Measurements from ENCODE around the gene PCDH9.

Gene PCDH9

DNA sequence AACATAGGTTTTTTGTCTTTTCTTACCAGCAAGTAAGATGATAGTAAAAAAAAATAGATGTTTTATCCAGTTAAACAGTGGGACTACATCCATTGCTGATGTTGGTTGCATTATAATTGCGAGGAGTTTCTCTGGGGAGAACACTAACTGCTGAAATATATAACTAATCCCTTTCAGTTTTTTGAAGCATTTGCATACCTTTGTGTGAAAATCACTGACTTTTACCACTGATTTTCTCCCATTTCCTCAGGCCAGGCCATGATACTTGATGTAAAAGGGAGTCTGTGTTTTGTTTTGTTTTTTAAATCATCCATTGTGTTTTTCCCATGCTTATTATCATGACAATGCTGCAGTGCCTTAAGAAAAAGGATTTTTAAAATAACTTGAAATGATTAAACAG lies 699.5 kb downstream of the PCDH9 start:
- no peaks in the 10 kb centered on the region for H3K27me3 ChIP-seq (ENCODE audit: insufficient read depth, insufficient read length)
- H3K4me3 ChIP-seq (ENCODE audit: insufficient read length, low read depth), result no peak overlapping the region
- H3K4me1 ChIP-seq (ENCODE audit: insufficient read depth, insufficient read length), result no peaks in the 10 kb centered on the region
- DNase-seq (ENCODE audit: low read depth, low spot score), result no peak
- H3K9me3 ChIP-seq (ENCODE audit: insufficient read depth, low read length), result no peaks in the 10 kb centered on the region
- H3K36me3 ChIP-seq (ENCODE audit: insufficient read depth, insufficient read length, low read length), result no peaks in the 10 kb centered on the region
- no peak overlapping the region for H3K9ac ChIP-seq (ENCODE audit: insufficient read length, low read depth)
- TF ChIP-seq YY1 (IDR thresholded peaks at IDR 0.05; ENCODE audit: insufficient read depth, insufficient read length), result no peak
- no peak for TF ChIP-seq SUZ12 (IDR thresholded peaks at IDR 0.05; ENCODE audit: extremely low read depth, insufficient read depth, insufficient read length)

GRCh38 chr13:66530158-66530557 lies 700.0 kb downstream of the PCDH9 start:
- DNase-seq (ENCODE audit: low read depth, low spot score), result no peak
- no peaks in the 10 kb centered on the region for H3K36me3 ChIP-seq (ENCODE audit: insufficient read depth, insufficient read length, low read length)
- H3K9ac ChIP-seq (ENCODE audit: insufficient read length, low read depth), result no peak overlapping the region
- H3K4me1 ChIP-seq (ENCODE audit: insufficient read depth, insufficient read length), result no peaks in the 10 kb centered on the region
- no peak overlapping the region for H3K4me3 ChIP-seq (ENCODE audit: insufficient read length, low read depth)
- no peaks in the 10 kb centered on the region for H3K9me3 ChIP-seq (ENCODE audit: insufficient read depth, low read length)
- TF ChIP-seq ZNF274 (IDR thresholded peaks at IDR 0.05; ENCODE audit: low read depth, low read length) (no peak), YY1 (IDR thresholded peaks at IDR 0.05; ENCODE audit: insufficient read depth, insufficient read length) (no peak), SUZ12 (IDR thresholded peaks at IDR 0.05; ENCODE audit: extremely low read depth, insufficient read depth, insufficient read length) (no peak)
- H3K27me3 ChIP-seq (ENCODE audit: insufficient read depth, insufficient read length), result no peaks in the 10 kb centered on the region

DNA sequence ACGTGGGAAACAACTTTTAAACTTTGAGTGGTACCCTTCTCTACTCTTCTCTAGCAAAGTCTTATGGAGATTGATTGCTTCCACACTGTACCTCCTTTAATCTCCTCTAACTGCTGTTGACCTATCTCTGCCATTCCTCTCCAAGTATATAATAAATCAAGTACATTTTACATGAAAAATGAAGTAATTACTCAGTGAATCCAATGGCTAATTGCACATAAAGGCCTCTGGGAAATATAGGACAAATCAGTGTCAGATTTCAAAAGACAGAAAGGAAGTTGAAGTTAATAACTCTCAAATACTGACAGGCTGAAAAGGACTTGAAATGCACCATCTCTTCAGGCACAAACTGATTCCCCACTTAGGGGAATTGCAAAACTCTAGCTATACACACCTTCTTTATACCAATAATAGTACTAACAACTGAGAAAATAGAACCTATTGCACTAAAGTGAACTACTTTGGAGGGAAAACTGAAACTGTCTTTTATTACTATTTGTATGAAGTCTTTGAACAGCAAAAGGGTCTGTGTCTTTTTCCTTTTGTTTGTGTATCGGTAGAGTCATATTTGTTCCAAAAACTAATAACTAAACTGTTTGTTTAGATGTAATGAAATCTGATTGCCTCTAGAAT lies 701.1 kb downstream of the PCDH9 start:
- DNase-seq (ENCODE audit: low read depth, low spot score), result no peak
- no peaks in the 10 kb centered on the region for H3K36me3 ChIP-seq (ENCODE audit: insufficient read depth, insufficient read length, low read length)
- no peak overlapping the region for H3K9ac ChIP-seq (ENCODE audit: insufficient read length, low read depth)
- no peak overlapping the region for H3K4me3 ChIP-seq (ENCODE audit: insufficient read length, low read depth)
- H3K9me3 ChIP-seq (ENCODE audit: insufficient read depth, low read length), result no peaks in the 10 kb centered on the region
- TF ChIP-seq SUZ12 (IDR thresholded peaks at IDR 0.05; ENCODE audit: extremely low read depth, insufficient read depth, insufficient read length) (no peak), ZNF274 (IDR thresholded peaks at IDR 0.05; ENCODE audit: low read depth, low read length) (no peak), YY1 (IDR thresholded peaks at IDR 0.05; ENCODE audit: insufficient read depth, insufficient read length) (no peak)
- no peaks in the 10 kb centered on the region for H3K4me1 ChIP-seq (ENCODE audit: insufficient read depth, insufficient read length)
- no peaks in the 10 kb centered on the region for H3K27me3 ChIP-seq (ENCODE audit: insufficient read depth, insufficient read length)

- H3K27me3 ChIP-seq (ENCODE audit: insufficient read depth, insufficient read length), result no peaks in the 10 kb centered on the region
- H3K4me1 ChIP-seq (ENCODE audit: insufficient read depth, insufficient read length), result no peaks in the 10 kb centered on the region
- H3K9ac ChIP-seq (ENCODE audit: insufficient read length, low read depth), result no peak overlapping the region
- no peak for DNase-seq (ENCODE audit: low read depth, low spot score)
- H3K4me3 ChIP-seq (ENCODE audit: insufficient read length, low read depth), result no peak overlapping the region
- H3K36me3 ChIP-seq (ENCODE audit: insufficient read depth, insufficient read length, low read length), result no peaks in the 10 kb centered on the region
- H3K9me3 ChIP-seq (ENCODE audit: insufficient read depth, low read length), result no peaks in the 10 kb centered on the region
- no peak for TF ChIP-seq YY1 (IDR thresholded peaks at IDR 0.05; ENCODE audit: insufficient read depth, insufficient read length)
- no peak for TF ChIP-seq ZNF274 (IDR thresholded peaks at IDR 0.05; ENCODE audit: low read depth, low read length)
- no peak for TF ChIP-seq SUZ12 (IDR thresholded peaks at IDR 0.05; ENCODE audit: extremely low read depth, insufficient read depth, insufficient read length)
Measured at GRCh38 chr13:66528180-66528579, 702.0 kb downstream of the PCDH9 start.

GRCh38 chr13:66520511-66521355 lies 709.4 kb downstream of the PCDH9 start:
- H3K4me1 ChIP-seq (ENCODE audit: insufficient read depth, insufficient read length), result no peaks in the 10 kb centered on the region
- no peak overlapping the region for H3K9ac ChIP-seq (ENCODE audit: insufficient read length, low read depth)
- TF ChIP-seq ZNF274 (IDR thresholded peaks at IDR 0.05; ENCODE audit: low read depth, low read length), result no peak
- TF ChIP-seq YY1 (IDR thresholded peaks at IDR 0.05; ENCODE audit: insufficient read depth, insufficient read length), result no peak
- no peak for TF ChIP-seq SUZ12 (IDR thresholded peaks at IDR 0.05; ENCODE audit: extremely low read depth, insufficient read depth, insufficient read length)
- H3K27me3 ChIP-seq (ENCODE audit: insufficient read depth, insufficient read length), result no peaks in the 10 kb centered on the region
- no peaks in the 10 kb centered on the region for H3K9me3 ChIP-seq (ENCODE audit: insufficient read depth, low read length)
- DNase-seq (ENCODE audit: low read depth, low spot score), result no peak
- no peaks in the 10 kb centered on the region for H3K36me3 ChIP-seq (ENCODE audit: insufficient read depth, insufficient read length, low read length)
- no peak overlapping the region for H3K4me3 ChIP-seq (ENCODE audit: insufficient read length, low read depth)

DNA sequence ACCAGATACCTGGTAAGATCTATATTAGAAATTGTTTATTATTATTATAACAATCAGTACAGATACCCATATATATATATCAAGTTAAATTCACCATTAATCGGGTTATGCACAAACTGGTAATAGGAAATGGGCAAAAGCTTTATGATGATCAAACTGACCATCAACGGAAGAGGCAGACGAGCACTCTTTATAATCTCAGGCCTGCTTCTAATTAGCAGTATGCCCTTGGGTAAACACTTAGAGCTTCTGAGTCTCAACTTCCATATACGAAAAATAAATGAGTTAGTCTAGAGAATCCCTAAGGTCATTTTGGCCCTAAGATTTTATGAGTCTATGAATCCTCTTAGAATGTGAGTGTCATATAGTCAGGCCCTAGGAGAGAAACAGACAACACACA lies 710.9 kb downstream of the PCDH9 start:
- TF ChIP-seq SUZ12 (IDR thresholded peaks at IDR 0.05; ENCODE audit: extremely low read depth, insufficient read depth, insufficient read length) (no peak), ZNF274 (IDR thresholded peaks at IDR 0.05; ENCODE audit: low read depth, low read length) (no peak), YY1 (IDR thresholded peaks at IDR 0.05; ENCODE audit: insufficient read depth, insufficient read length) (no peak)
- no peak overlapping the region for H3K4me3 ChIP-seq (ENCODE audit: insufficient read length, low read depth)
- H3K4me1 ChIP-seq (ENCODE audit: insufficient read depth, insufficient read length), result no peaks in the 10 kb centered on the region
- H3K36me3 ChIP-seq (ENCODE audit: insufficient read depth, insufficient read length, low read length), result no peaks in the 10 kb centered on the region
- no peak overlapping the region for H3K9ac ChIP-seq (ENCODE audit: insufficient read length, low read depth)
- H3K9me3 ChIP-seq (ENCODE audit: insufficient read depth, low read length), result no peaks in the 10 kb centered on the region
- no peaks in the 10 kb centered on the region for H3K27me3 ChIP-seq (ENCODE audit: insufficient read depth, insufficient read length)
- DNase-seq (ENCODE audit: low read depth, low spot score), result no peak

- Histone ChIP-seq H3K9ac (ENCODE audit: insufficient read length, low read depth) (no peak overlapping the region), H3K4me1 (ENCODE audit: insufficient read depth, insufficient read length) (no peaks in the 10 kb centered on the region), H3K36me3 (ENCODE audit: insufficient read depth, insufficient read length, low read length) (no peaks in the 10 kb centered on the region), H3K9me3 (ENCODE audit: insufficient read depth, low read length) (no peaks in the 10 kb centered on the region), H3K4me3 (ENCODE audit: insufficient read length, low read depth) (no peak overlapping the region), H3K27me3 (ENCODE audit: insufficient read depth, insufficient read length) (no peaks in the 10 kb centered on the region)
- DNase-seq (ENCODE audit: low read depth, low spot score), result no peak
- TF ChIP-seq SUZ12 (IDR thresholded peaks at IDR 0.05; ENCODE audit: extremely low read depth, insufficient read depth, insufficient read length) (no peak), ZNF274 (IDR thresholded peaks at IDR 0.05; ENCODE audit: low read depth, low read length) (no peak), YY1 (IDR thresholded peaks at IDR 0.05; ENCODE audit: insufficient read depth, insufficient read length) (no peak)
Measured at GRCh38 chr13:66518068-66518467, 712.1 kb downstream of the PCDH9 start.

Data from NT2/D1 (cell line).